Right renal cortex interstitium (tissue), 3 donors: Measurements from ENCODE around the gene C1orf198. TPM values are rescaled to one million over a fixed set of nuclear protein-coding genes. Genes with fewer than 3 reads are reported as not detected.
A peak's percentile ranks its signal among the peaks of the same experiment; 100 is the strongest.

Source experiments
- DNase-seq, 3 donors: peaks; one replicate each; pipeline ENCODE4 v3.0.0-alpha.2; 2013; ENCODE audit warnings: low read depth in 3 of 3, low spot score in 2 of 3
- polyA plus RNA-seq, 3 donors: library from polyadenylated mRNA; unstranded; fragments of 120-200 nt; gene quantifications; one replicate each; pipeline ENCODE4 v1.2.1, GENCODE V29; 2013; ENCODE audit not compliant: insufficient read length in 3 of 3

The C1orf198 gene
- 10 to 100 TPM; 76.1 to 85.0 (median 80.5) TPM for polyA plus RNA-seq

- DNase-seq: peak in 1 of 3 donors; percentile 47
Observed at GRCh38 chr1:230867903-230868735, at the start of gene C1orf198. TSS of gene C1orf198 (minus strand) at chr1:230868521. CDS start at chr1:230868512, 9 bp downstream.

GRCh38 chr1:230917284-230918135 is 49.2 kb upstream of the C1orf198 start:
- peak in 1 of 3 donors; percentile 51 for DNase-seq

GRCh38 chr1:230916587-230917283 is 48.4 kb upstream of the C1orf198 start:
- DNase-seq: no peak

GRCh38 chr1:230915078-230915477 is 46.8 kb upstream of the C1orf198 start:
- DNase-seq: no peak

- DNase-seq: no peak
Observed at GRCh38 chr1:230913496-230913895, 45.2 kb upstream of the C1orf198 start.

- DNase-seq: no peak
Observed at GRCh38 chr1:230910755-230911117, 42.4 kb upstream of the C1orf198 start.

GRCh38 chr1:230909974-230910754 is 41.8 kb upstream of the C1orf198 start:
- DNase-seq: no peak

GRCh38 chr1:230907472-230908205 is 39.3 kb upstream of the C1orf198 start:
- no peak for DNase-seq

GRCh38 chr1:230906226-230906625 is 37.9 kb upstream of the C1orf198 start:
- DNase-seq: no peak

- DNase-seq: no peak
Observed at GRCh38 chr1:230905733-230906132, 37.4 kb upstream of the C1orf198 start.

- no peak for DNase-seq
Observed at GRCh38 chr1:230902349-230902923, 34.1 kb upstream of the C1orf198 start.

- DNase-seq: no peak
Observed at GRCh38 chr1:230901671-230902070, 33.4 kb upstream of the C1orf198 start.

- no peak for DNase-seq
Observed at GRCh38 chr1:230900984-230901383, 32.7 kb upstream of the C1orf198 start.

GRCh38 chr1:230899841-230900251 is 31.5 kb upstream of the C1orf198 start:
- no peak for DNase-seq

- DNase-seq: no peak
Observed at GRCh38 chr1:230898748-230899147, 30.4 kb upstream of the C1orf198 start.

- no peak for DNase-seq
Observed at GRCh38 chr1:230898144-230898543, 29.8 kb upstream of the C1orf198 start.

GRCh38 chr1:230896779-230897178 is 28.5 kb upstream of the C1orf198 start:
- DNase-seq: no peak

- no peak for DNase-seq
Observed at GRCh38 chr1:230895452-230895851, 27.1 kb upstream of the C1orf198 start.

- no peak for DNase-seq
Observed at GRCh38 chr1:230894664-230895063, 26.3 kb upstream of the C1orf198 start.
